ENCODE results near the gene LIN52. TPM values are rescaled to one million over a fixed set of nuclear protein-coding genes. Genes with fewer than 3 reads are reported as not detected.

LIN52 gene
- total and polyA plus RNA-seq, 2 of the 8 experiments (the other 6 are each of a cell fraction or from before 2014, with no cell fraction given): 6.8 to 11.6 TPM

DNA sequence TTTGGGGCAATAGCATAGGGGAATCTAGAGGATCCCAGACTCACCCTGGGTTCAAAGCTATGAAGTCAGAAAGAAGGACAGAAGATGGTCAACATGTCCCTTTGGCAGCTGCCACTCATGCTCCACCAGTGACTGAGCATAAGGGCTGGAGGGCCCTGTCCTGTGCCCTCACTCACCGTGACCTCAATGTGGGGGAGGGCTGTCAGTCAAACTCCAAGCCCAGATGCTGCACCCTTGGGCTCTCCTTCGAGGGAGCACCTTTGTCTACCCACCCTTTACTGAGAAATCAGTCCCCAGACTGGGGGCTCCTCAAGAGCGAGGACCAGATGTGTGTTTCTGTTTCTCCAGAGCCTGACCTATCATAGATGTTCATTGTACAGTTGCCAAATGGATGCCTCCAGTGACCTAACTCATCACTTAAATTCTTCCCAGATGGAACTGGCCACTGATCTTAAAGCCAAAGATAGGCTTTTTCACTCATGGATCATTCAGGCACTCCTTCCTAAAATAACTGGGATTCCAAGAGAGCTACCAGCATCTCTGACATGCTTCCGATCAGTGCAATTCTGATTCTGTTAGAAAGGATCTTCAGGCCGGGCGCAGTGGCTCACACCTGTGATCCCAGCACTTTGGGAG, 127.3 kb downstream of the LIN52 start (continued):
- TF ChIP-seq RFX5 (IDR thresholded peaks at IDR 0.05; ENCODE audit: borderline replicate concordance, low read depth, low read length): no peak
- TF ChIP-seq GABPA (IDR thresholded peaks at IDR 0.05; ENCODE audit: borderline replicate concordance, insufficient read depth, low read length): no peak
- no peak for TF ChIP-seq NRF1 (IDR thresholded peaks at IDR 0.05; ENCODE audit: low read depth, low read length)
- TF ChIP-seq RAD21 (IDR thresholded peaks at IDR 0.05 in 1 of 2, conservative IDR thresholded peaks at IDR 0.05 in 1 of 2; ENCODE audit: low read depth in 2 of 2, low read length in 2 of 2): no peak
- TF ChIP-seq, protein P1, sequence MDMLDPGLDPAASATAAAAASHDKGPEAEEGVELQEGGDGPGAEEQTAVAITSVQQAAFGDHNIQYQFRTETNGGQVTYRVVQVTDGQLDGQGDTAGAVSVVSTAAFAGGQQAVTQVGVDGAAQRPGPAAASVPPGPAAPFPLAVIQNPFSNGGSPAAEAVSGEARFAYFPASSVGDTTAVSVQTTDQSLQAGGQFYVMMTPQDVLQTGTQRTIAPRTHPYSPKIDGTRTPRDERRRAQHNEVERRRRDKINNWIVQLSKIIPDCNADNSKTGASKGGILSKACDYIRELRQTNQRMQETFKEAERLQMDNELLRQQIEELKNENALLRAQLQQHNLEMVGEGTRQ (IDR thresholded peaks at IDR 0.05; ENCODE audit: low read length): no peak

Measured in H1 (cell line).